ENCODE data around the gene SVOPL.

- TF ChIP-seq NCOA1 (IDR thresholded peaks at IDR 0.05; ENCODE audit: low read depth) (no peak), POLR2A (conservative IDR thresholded peaks at IDR 0.05) (no peak), PPARD (CRISPR knock-in tag; IDR thresholded peaks at IDR 0.05) (no peak), RCOR1 (IDR thresholded peaks at IDR 0.05; ENCODE audit: borderline replicate concordance in 1 of 2, low read depth in 2 of 2, low read length in 2 of 2) (no peak), ZBTB1 (CRISPR knock-in tag; IDR thresholded peaks at IDR 0.05; ENCODE audit: borderline replicate concordance, low read depth) (no peak), ZBTB43 (CRISPR knock-in tag; IDR thresholded peaks at IDR 0.05) (no peak), STAG1 (CRISPR knock-in tag; IDR thresholded peaks at IDR 0.05; ENCODE audit: borderline replicate concordance) (no peak), NCOR1 (IDR thresholded peaks at IDR 0.05) (no peak)
- TF ChIP-seq, protein P1, sequence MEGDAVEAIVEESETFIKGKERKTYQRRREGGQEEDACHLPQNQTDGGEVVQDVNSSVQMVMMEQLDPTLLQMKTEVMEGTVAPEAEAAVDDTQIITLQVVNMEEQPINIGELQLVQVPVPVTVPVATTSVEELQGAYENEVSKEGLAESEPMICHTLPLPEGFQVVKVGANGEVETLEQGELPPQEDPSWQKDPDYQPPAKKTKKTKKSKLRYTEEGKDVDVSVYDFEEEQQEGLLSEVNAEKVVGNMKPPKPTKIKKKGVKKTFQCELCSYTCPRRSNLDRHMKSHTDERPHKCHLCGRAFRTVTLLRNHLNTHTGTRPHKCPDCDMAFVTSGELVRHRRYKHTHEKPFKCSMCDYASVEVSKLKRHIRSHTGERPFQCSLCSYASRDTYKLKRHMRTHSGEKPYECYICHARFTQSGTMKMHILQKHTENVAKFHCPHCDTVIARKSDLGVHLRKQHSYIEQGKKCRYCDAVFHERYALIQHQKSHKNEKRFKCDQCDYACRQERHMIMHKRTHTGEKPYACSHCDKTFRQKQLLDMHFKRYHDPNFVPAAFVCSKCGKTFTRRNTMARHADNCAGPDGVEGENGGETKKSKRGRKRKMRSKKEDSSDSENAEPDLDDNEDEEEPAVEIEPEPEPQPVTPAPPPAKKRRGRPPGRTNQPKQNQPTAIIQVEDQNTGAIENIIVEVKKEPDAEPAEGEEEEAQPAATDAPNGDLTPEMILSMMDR (IDR thresholded peaks at IDR 0.05 in 2 of 3, conservative IDR thresholded peaks at IDR 0.05 in 1 of 3; ENCODE audit: insufficient read depth in 2 of 3, low read depth in 1 of 3, low read length in 3 of 3), result no peak
- TF ChIP-seq, protein P2, sequence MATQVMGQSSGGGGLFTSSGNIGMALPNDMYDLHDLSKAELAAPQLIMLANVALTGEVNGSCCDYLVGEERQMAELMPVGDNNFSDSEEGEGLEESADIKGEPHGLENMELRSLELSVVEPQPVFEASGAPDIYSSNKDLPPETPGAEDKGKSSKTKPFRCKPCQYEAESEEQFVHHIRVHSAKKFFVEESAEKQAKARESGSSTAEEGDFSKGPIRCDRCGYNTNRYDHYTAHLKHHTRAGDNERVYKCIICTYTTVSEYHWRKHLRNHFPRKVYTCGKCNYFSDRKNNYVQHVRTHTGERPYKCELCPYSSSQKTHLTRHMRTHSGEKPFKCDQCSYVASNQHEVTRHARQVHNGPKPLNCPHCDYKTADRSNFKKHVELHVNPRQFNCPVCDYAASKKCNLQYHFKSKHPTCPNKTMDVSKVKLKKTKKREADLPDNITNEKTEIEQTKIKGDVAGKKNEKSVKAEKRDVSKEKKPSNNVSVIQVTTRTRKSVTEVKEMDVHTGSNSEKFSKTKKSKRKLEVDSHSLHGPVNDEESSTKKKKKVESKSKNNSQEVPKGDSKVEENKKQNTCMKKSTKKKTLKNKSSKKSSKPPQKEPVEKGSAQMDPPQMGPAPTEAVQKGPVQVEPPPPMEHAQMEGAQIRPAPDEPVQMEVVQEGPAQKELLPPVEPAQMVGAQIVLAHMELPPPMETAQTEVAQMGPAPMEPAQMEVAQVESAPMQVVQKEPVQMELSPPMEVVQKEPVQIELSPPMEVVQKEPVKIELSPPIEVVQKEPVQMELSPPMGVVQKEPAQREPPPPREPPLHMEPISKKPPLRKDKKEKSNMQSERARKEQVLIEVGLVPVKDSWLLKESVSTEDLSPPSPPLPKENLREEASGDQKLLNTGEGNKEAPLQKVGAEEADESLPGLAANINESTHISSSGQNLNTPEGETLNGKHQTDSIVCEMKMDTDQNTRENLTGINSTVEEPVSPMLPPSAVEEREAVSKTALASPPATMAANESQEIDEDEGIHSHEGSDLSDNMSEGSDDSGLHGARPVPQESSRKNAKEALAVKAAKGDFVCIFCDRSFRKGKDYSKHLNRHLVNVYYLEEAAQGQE (IDR thresholded peaks at IDR 0.05; ENCODE audit: borderline replicate concordance), result no peak
- TF ChIP-seq, protein P2 (CRISPR knock-in tag; IDR thresholded peaks at IDR 0.05; ENCODE audit: low read depth), result no peak
Measured at GRCh38 chr7:138705167-138705566, 4.0 kb upstream of the SVOPL start.

Measured in K562 (cell line).